ENCODE measurements around the gene CATSPER4.

The CATSPER4 gene

DNA sequence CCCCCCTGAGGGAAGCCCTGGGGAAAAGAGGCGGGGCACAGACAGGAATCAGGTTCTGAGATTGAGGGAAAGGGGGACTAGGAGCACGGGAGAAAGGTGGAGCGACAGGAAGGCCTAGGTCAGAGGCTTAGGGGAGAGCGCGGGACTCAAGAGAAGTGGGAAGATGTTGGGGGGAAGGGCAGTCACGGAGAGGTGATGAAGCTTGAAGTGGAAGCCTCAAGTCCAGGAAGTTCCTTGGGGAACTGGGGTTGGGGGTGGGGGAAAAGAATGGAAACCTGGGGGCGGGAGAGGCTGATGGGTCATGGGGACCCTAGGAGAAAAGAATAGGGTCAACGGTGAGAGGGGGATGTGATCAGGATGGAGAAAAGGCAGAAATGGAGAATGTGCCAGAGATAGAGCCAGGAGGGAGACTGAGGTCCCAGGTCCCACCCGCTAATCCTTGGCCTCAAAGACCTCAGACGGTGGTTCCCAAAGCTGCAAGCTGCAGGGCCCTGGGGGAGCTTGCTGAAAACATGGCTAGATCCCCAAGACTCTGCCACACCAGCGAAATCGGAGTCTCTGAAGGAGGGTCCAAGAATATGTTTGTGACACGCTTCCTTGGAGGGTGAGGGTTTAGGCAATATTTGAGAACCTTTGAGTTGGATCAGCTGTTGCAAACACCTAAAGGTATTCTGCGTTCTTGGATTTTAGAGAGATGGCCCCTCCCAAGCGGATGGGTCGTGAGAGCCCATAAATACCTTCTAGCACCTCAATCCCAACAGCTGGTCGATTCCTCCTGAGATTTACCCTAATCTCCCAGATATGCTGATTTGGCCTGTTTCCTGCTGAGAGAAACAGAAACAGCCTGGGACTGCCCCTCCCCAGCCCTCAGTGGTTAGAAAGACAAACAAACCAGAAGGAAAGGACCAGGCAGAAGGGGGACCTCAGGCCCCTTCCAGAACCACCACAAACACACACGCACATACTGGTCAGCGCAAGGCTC is 25.2 kb upstream of the CATSPER4 start:
- DNase-seq, result no peak

DNA sequence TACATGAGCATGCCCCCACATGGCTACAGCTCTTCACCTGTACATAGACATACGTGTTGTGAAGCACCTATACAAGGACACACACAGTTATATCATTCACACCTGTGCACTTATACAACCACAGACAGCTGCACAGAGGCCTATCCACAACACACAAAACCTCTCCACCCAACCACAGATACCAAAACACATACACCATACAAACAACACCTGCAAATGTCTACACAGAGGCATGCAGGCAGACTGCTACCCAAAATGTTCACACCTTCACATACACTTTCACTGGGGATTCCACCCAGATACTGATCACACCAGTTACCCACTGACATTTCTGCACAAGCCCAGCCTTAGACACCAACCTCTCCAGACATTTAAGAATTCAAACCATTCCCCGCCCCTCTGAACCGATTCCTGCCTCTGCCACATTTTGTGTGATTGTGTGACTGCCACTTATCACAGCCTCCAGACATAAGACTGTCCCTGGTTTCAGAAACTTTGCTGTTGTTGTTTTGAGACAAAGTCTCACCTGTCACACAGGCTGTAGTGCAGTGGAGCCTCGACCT is 23.6 kb upstream of the CATSPER4 start:
- no peak for DNase-seq

DNA sequence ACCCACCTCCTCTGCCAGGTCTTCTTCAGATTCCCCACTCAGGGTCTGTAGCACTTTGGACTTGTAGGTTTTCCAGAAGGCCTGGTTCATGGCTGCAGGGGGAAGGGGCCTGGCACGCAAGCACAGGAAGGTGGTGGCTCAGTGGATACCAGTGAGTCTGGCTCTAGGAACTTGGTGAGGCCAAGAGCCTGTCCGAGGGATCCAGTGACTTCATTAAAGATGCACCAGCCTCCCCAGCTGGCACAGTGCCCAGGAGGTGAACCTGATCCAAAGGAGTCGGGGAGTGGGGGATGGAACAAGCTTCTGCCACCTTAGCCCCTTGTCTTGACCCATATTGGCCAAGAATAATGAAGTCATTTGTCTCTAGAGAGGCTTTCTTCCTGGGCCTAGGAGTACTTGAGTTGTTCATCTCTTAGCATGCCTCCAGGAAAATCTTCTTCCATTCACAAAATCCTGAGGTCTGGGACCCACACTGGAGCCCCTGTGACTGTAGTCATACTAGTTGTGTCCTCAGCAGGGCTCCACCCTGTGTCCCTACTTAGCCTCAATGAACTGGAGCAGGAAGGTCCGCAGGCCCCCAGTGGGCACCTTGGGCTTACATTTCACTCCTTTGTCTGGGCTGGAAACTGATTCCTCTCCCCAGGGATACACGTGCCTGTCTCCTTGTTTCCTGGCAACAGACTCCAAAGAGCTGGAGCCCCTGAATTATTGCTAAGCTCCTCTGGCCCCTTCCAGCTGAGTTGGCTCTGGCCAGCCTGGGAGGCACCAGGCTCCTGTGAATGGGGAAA is 21.8 kb upstream of the CATSPER4 start, which contains the start of gene C1orf232:
TSS of gene C1orf232 (minus strand) at position 554 of the 788 bp plus-strand sequence. CDS start at position 90, 464 bp downstream.
- peak; percentile 36 for DNase-seq

DNA sequence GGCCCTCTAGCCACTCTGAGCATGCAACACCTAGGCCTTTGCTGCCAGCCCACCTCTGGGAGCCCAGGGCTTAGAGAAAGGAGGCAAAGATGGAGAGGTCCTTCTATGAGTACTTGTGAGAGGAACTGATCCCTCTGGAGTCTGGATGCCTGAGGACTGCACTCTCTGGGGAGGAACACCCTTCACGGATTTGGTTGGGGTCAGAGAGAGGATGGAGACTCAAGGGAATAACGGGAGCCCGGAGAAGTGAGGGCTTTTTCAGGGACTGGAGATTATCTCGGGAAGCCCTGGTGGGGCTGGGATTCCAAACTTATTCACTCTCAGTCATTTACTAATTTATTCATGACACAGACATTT is 21.2 kb upstream of the CATSPER4 start:
- no peak for DNase-seq

DNA sequence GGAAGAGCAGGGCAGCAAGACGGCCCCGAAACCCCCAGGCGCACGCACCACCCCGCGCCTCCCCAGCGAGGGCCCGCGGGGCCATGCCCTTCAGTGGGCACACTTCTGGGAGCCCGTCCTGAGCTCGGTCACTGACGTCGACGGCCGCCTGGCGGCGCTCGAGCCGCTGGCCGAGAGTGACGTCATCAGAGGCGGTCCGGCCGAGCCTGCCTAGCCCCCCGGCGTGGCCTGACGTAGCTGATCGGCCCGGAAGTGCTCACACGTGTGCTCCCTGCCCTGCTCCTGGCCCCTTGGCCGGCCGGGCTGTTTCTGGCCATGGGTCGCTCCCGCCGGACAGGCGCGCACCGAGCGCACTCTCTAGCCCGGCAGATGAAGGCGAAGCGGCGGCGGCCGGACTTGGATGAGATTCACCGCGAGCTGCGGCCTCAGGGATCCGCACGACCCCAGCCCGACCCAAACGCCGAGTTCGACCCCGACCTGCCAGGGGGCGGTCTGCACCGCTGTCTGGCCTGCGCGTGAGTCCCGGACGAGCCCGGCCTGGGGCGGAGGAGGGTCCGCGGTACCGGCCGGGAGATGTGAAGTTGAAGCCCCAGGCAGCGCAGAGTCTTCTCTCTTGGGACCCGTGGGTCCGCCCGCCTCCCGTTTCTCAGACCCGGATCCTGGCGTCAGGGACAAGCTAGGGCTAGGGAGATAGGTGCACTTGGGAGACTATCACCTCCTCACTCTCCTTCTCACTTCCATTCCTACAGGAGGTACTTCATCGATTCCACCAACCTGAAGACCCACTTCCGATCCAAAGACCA is 20.5 kb upstream of the CATSPER4 start, which contains the start of gene ZNF593:
TSS of gene ZNF593 (plus strand) at position 240 of the 803 bp plus-strand sequence. CDS start at position 316, 76 bp downstream.
- peak; percentile 39 for DNase-seq

DNA sequence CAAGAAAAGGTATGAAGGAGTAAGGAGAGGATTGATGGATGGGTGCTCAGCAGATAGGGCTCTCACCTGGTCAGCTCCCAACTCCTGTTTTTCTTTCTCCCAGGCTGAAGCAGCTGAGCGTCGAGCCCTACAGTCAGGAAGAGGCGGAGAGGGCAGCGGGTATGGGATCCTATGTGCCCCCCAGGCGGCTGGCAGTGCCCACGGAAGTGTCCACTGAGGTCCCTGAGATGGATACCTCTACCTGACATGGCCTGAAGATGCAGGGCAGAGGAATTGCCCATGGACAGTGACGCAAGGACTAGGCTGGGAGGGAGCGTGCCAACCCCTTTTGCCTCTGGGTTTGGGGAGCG is 20.0 kb upstream of the CATSPER4 start:
- no peak for DNase-seq

DNA sequence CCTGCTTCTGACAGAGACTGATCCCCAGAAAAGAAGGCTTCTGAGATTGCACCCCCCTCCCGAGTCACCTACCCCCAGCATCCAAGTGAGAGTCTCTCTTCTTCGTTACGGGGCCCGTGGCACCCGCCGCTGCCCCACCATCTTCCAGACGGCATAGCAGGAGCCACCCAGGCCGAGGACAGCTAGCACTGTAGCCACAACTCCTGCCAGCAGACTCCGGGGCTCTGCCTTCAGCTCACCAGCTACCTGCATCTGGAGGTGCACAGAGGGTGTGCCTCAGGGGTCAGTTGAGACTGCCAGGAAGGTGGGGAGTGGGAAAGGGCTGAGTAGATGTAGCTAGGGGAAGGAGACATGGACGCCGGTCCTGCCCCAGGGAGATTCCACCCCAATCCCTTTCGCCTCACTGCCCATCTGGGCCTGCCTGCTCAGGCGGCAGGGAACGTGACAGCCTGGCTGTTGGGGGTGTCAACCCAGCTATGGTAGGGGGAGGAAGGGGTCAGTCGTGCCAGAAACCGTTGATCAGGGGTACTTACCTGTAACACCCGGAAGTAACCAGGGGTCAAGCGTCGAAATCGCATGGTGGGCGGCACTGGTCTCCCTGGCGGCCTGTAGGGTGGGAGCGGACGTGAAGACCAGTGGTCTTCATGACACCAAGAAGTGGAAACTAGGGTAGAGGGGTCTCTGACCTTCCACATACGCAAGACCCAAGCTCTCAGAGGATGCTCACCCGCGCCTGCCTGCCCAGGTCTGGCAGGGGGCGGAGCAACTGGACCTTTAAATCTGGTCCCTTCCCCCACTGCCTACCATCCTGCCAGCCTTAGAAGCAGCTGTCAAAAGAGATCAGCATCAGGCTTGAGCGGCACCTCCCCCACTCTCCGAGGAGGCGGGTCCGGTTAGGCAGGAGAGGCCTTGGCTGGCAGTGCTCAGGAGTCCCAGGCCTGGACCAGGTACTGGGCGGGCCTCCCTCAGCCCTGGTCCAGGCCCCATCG is 19.0 kb upstream of the CATSPER4 start, which contains the start of gene ZNF593OS:
TSS of gene ZNF593OS (minus strand) at position 749 of the 989 bp plus-strand sequence. CDS start at position 578, 171 bp downstream.
- DNase-seq, result no peak

DNA sequence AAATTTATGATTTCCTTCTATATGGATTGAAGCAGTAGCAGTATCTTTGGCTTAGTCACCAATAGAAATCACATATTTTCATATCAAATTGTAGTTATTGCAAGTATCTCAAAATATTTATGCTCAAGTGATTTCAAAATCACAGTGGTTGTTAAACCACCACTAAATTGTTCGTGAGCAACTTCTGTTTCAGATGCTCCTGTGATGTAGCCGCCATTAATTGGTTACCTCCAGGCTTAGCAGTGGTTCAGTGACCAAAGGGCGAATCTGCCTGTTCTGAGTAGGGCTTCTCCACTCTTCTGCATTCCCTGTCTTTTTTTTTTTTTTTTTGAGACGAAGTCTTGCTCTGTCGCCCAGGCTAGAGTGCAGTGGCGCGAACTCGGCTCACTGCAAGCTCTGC is 15.1 kb upstream of the CATSPER4 start:
- no peak for DNase-seq

DNA sequence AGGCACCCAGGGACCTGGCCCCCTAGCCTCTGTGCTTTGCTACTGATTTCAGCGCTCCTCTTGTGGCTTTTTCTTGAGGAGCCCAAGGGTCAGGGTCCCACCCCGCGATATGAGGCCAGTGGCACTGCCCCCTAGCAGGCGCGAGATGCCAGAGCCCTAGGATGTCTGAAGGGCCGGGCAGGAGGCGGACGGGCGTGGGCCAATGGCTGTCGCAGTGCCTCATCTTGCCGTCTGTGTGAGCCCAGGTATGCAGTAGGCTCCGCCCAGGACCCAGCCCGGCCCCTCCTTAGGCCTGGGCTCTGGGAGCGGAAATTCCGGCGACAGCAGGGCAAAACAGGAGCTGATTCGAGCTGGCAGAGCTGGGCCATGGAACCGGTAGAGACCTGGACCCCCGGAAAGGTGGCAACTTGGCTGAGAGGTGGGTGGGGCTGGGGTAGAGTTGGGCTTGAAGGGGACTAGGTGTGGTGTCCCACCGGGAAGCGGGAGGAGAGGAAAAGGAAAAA is 13.2 kb upstream of the CATSPER4 start, which contains the start of gene CNKSR1:
TSS of gene CNKSR1 (plus strand) at position 310 of the 503 bp plus-strand sequence. CDS start at position 367, 57 bp downstream.
- DNase-seq, result peak; percentile 19

DNA sequence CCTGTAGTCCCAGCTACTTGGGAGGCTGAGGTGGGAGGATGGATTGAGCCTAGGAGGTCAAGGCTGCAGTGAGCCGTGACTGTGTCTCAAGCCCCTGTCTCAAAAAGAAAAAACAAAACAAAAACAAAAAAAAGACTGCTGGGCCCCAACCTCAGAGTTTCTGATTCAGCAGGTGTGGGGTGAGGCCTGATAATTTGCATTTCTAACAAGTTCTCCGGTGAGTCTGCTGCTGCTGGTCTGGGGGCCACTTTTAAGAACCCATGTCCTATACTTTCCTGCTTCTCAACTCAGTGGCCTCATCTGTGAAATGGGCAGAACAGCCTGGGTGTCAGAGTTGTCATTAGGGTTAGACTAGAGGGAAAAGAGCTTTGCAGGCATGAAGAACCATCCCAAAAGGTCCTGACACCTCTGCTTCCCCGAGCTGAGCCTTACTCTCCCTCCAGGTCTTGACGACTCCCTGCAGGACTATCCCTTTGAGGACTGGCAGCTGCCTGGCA is 10.3 kb upstream of the CATSPER4 start:
- DNase-seq, result no peak

DNA sequence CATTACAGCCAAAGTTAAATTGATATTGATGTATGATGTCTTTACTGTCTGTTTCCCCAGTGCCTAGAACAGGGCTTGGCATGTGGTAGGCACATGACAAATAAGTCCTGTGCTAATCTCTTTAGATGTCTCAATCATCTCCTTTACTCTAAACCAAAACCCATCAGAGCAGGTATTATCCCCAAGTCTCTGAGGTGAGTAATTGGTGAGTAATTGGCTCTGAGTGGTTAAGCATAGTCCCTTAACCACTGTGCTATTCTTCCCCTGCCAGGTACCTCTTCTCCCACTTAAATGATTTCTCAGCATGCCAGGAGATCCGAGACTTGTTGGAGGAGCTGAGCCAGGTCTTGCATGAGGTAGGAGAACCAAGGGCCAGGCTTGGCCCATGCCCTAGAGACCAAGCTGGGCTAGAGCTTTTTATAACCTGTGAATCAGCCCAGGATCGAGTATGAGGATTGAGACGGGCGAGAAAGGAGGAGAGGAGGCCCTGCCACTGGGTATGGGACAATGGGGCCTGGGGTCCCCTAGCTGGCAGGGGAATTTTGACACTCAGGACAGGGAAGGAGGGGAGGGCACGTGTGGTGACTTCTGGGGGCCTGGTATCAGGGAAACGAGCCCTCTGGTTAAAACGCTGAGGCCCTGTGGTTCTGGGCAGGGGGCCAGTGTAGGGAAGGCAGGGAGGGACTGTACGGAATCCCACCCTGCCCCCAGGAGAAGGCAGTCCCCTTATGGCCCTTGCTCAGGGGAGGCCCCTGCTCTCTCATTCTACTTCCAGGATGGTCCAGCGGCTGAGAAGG is 8.6 kb upstream of the CATSPER4 start:
- DNase-seq, result no peak

DNA sequence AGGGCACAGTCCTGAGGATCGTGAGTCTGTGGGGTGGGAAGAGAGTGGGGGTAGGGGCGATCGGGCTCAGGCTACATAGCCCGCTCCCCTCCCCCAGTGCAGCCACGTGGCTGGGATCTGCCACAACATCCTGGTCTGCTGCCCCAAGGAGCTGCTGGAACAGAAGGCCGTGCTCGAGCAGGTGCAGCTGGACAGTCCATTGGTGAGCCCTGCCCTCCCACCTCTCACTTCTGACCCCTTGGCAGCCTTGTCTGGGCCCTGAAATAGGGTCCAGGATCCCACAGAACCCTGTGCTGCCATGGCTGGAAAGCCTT is 8.1 kb upstream of the CATSPER4 start:
- DNase-seq, result no peak

DNA sequence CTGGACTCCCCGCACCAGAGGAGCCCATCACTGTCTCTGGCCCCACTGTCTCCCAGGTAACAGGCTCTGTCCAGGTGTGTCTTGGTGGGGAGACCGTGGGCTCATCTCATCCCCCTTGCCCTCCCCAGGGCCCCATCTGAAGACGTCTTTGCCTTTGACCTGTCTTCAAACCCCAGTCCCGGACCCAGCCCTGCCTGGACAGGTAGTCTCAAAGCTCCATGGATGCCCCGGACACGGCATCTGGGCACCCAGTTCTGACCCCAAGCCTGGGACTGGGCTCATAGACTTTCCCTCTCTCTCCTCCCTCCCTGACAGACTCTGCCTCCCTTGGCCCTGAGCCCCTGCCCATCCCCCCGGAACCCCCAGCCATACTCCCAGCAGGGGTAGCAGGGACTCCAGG is 6.3 kb upstream of the CATSPER4 start:
- no peak for DNase-seq

DNA sequence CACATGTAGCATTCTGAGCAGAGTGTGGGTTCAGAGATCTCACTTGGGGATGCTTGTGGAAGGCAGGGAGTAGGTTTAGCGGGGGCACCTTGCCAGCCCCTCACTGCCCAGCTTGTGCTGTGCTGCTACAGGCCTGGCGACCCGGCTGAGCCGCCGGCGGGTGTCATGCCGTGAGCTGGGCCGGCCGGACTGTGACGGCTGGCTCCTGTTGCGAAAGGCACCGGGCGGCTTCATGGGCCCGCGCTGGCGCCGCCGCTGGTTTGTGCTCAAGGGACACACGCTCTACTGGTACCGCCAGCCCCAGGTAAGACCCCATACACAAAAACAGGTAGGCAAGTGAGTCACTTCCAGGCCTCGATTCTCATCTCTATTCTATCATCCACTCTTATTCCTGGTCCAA is 5.5 kb upstream of the CATSPER4 start:
- DNase-seq, result no peak

DNA sequence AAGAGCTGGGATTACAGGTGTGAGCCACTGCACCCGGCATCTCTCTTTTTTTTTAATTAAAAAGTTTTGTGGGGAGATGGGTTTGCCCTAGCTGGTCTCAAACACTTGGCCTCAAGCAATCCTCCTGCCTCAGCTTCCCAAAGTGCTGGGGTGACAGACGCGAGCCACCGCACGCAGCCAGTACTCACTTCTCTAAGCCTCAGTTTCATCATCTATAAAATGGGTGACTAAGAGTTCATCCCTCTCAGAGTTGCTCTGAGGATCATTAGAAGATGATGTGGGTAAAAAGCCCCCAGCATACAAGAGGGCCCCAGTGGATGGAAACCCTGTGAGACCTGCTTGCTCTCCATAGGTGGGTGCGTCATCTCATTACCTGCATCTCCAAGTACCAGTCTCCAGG is 2.5 kb upstream of the CATSPER4 start:
- DNase-seq, result no peak

DNA sequence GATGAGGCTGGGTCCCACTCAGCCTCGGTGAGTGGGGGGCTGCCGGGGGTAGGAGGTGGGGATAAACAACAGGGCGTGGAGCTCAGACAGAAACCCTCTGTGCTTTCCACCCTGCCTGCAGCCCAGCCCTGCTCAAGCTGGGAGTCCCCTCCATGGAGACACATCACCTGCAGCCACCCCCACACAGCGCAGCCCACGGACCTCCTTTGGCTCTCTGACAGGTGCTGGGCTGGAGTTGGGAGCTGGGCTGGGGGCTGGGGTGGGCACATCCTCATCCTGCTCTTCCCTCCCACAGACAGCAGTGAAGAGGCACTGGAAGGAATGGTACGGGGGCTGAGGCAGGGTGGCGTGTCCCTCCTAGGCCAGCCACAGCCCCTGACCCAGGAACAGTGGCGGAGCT is 1.9 kb upstream of the CATSPER4 start:
- no peak for DNase-seq

DNA sequence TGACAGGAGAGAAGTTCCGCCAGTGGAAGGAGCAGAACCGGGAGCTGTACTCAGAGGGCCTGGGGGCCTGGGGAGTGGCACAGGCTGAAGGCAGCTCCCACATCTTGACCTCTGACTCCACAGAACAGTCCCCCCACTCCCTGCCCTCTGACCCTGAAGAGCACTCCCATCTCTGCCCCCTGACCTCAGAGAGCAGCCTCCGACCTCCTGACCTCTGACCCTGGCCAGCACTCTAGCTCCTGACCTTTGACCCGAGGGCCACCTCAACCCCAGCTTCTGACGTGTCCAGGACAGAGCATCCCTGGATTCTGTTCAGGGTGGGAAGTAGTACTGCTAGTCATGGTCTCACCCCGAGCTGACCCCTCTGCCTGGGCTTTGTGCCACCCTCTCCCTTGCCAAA is 1.1 kb upstream of the CATSPER4 start:
- no peak for DNase-seq

DNA sequence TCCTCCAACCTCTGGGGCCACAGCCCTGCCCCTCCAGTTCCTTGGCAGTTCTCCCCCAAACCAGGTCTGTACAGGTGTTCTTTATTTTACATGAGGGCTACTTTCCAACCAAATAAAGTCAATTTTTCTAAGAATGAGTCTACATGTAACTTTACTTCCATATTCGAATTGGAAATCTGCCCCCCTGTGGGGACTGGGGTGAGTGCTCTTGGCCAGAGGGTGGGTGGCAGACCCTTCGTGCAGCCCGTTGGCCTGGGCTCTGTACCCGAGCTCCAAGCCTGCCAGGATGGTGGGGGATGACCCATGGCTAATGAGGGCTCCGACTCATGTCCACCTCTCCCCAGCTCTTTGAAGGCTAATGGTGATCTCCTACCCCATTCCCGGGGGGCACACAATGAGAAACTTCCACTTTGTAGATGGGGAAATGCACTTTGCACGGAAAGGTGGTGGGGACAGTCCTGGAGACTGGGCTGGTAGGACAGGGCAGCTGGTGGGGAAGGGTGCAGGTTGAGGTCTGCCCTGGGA is 589 bp upstream of the CATSPER4 start:
- no peak for DNase-seq

DNA sequence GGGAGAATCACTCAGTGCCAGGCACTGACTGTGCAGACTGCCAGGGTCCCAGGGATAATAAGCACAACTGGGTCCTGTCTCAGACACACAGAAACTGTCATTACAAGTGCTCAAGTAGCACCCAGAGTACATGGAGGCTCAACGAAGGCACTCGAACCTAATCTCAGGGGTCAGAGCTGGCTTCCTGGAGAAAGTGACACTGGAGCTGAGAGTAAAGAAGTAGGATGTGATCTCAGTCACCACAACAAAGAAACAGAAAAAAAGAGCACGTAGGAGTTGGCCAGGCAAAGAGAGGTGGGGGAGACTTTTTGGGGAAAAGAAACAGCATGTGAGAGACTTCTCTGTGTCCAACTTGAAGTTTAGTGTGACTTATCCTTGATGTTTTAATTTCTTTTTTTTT is 1.3 kb downstream of the CATSPER4 start:
- DNase-seq, result no peak

DNA sequence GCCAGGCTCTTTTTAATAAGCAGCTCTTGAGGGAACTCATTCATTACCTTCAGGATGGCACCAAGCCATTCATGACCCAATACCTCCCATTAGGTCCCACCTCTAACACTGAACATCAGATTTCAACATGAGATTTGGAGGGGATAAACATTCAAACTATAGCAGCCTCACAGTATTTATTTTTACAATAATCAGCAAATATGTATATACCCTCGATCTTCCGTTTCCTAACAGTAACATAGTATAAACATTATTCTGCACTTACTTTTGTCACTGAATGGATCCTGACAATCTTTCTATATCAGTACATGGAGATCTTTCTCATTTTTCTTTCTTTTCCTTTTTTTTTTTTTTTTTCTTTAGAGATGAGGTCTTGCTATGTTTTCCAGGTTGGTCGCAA is 5.4 kb downstream of the CATSPER4 start:
- no peak for DNase-seq
